NB4 (cell line): ENCODE data around the gene SHTN1.

Experiments
- MAX ChIP-seq: IDR thresholded peaks from 2 replicates; pipeline ENCODE4 v1.6.1; 2011; ENCODE audit warnings: low read depth, low read length
- POLR2A ChIP-seq: IDR thresholded peaks from 2 replicates; pipeline ENCODE4 v1.6.1; 2011; ENCODE audit warnings: mild to moderate bottlenecking; ENCODE audit not compliant: insufficient read length; ENCODE audit errors: extremely low read depth
- TF ChIP-seq, protein P1 (sequence below): IDR thresholded peaks from one replicate; pipeline ENCODE4 v1.5.1; 2012; ENCODE audit warnings: low read depth, low read length

DNA sequence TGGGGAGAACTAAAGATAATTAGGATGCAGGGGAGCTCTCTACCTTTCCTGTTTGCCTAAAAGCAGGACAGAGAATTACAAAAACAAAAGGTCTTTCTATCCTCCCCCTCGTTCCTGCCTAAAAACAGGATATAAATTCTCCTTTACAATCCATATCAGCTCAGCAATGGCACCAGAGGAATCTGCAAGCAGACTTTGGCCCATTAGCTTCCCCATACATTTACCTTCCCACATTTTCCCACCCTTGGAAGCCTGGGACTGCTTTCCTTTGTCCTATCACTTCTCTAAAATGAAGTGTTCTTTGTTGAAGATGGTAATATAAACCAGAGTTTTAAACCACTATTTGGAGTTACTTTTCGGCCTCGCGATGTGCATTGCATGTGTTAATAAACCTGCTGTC, 15.5 kb downstream of the SHTN1 start:
- TF ChIP-seq, protein P1, sequence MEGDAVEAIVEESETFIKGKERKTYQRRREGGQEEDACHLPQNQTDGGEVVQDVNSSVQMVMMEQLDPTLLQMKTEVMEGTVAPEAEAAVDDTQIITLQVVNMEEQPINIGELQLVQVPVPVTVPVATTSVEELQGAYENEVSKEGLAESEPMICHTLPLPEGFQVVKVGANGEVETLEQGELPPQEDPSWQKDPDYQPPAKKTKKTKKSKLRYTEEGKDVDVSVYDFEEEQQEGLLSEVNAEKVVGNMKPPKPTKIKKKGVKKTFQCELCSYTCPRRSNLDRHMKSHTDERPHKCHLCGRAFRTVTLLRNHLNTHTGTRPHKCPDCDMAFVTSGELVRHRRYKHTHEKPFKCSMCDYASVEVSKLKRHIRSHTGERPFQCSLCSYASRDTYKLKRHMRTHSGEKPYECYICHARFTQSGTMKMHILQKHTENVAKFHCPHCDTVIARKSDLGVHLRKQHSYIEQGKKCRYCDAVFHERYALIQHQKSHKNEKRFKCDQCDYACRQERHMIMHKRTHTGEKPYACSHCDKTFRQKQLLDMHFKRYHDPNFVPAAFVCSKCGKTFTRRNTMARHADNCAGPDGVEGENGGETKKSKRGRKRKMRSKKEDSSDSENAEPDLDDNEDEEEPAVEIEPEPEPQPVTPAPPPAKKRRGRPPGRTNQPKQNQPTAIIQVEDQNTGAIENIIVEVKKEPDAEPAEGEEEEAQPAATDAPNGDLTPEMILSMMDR, result no peak
- TF ChIP-seq POLR2A (no peak), MAX (no peak)
